Stimulated activated CD8-positive, alpha-beta memory T cell treated with anti-CD3 and anti-CD28 coated beads, Interleukin-15, amount 100 ng/mL, for 4 hours (primary cell): Measurements from ENCODE around the gene SH2D1B.
"Not testable (repeated sequence)": the region's sequence is repeated elsewhere in the genome, so short reads cannot be mapped to it uniquely, and the experiment has no call there.

ENCODE experiments used
- DNase-seq, 2 donors: peaks; one replicate each; pipeline ENCODE4 v3.0.0-alpha.2; 2020; ENCODE audit warnings: low read depth in 2 of 2

The SH2D1B gene, protein sequence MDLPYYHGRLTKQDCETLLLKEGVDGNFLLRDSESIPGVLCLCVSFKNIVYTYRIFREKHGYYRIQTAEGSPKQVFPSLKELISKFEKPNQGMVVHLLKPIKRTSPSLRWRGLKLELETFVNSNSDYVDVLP

DNA sequence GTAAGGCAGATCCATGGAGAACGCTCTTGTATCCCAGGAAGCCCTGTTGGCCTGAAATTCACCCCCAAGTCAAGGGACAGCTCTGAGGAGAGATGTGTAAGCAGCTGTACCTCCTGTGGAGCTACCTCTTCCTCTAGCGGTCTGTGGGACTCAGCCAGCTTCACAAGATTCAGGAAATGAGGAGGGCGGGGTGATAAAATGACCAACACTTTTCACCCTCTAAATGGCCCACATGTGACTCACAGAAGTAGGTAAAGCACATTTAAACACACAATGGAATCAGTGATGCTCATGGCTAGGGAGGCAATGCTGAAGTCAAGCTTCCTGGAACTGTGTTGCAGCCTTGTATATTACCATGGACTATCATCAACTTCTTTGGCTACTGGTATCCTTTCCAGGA is at the start of gene SH2D1B:
Gene SH2D1B (minus strand): TSS at position 135 of the 400 bp plus-strand sequence. CDS start 120 bp downstream, at position 15.
- DNase-seq, result no peak

DNA sequence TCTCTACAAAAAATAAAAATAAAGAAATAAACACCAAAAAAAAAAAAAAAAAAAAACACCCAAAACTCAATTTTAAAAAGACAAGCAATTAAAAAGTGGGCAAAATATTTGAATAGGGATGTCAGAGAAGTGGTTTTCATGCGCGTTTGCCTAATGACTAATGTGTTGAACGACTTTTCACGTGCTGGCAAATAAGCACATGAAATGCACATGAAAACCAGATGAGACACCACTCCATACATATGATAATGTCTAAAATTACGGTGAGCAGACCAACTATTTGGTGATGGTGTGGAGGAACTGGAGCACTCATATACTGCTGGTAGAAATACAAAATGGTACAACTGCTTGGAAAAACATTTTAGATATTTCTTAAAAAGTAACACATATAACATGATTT is 46.3 kb upstream of the SH2D1B start:
- DNase-seq, result no peak

GRCh38 chr1:162456323-162456722 is 44.4 kb upstream of the SH2D1B start:
- no peak for DNase-seq

DNA sequence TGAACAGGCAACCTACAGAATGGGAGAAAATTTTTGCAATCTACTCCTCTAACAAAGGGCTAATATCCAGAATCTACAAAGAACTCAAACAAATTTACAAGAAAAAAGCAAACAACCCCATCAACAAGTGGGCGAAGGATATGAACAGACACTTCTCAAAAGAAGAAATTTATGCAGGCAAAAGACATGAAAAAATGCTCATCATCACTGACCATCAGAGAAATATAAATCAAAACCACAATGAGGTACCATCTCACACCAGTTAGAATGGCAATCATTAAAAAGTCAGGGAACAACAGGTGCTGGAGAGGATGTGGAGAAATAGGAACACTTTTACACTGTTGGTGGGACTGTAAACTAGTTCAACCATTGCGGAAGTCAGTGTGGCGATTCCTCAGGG is 42.4 kb upstream of the SH2D1B start:
- DNase-seq, result not testable (repeated sequence)

GRCh38 chr1:162446946-162447345 is 35.0 kb upstream of the SH2D1B start:
- no peak for DNase-seq

- no peak for DNase-seq
These were observed 33.0 kb upstream of the SH2D1B start for GRCh38 chr1:162444903-162445302.

- DNase-seq, result not testable (repeated sequence)
These were observed 21.2 kb upstream of the SH2D1B start for GRCh38 chr1:162432977-162433713.

DNA sequence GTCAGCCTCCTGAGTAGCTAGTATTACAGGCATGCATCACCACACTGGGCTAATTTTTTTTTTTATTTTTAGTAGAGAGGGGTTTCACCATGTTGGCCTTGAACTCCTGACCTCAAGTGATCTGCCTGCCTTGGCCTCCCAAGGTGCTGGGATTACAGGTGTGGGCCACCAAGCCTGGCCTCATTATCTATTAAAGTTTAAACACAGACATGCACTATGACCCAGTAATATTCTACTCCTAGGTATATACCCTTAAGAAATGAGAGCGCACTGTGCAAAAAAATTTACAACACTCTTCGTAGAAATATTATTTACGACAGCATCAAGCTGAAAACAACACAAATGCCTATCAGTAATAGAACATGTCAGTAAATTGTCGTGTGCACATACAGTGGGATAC is 18.6 kb upstream of the SH2D1B start:
- no peak for DNase-seq

GRCh38 chr1:162422662-162423375 is 10.9 kb upstream of the SH2D1B start:
- DNase-seq, result no peak

- DNase-seq, result no peak
These were observed 9.6 kb upstream of the SH2D1B start for GRCh38 chr1:162421258-162422164.

DNA sequence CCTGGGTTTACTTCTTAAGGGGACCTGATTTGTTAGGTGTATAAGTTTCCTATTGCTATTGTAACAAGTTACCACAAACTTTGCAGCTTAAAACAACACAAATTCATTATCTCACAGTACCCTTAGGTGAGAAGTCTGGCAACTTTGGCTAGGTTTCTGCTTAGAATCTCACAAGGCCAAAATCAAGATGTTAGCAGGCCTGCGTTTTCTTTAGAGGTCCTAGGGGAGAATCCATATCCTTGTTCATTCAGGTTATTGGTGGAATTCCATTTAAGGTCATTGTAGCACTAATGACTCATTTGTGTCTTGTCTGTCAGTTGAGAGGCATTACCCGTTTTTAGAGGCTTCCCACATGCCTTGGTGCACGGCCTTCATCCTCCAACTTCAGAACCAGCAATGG is 8.2 kb upstream of the SH2D1B start:
- no peak for DNase-seq

GRCh38 chr1:162419450-162419931 is 7.6 kb upstream of the SH2D1B start:
- DNase-seq, result not testable (repeated sequence)

DNA sequence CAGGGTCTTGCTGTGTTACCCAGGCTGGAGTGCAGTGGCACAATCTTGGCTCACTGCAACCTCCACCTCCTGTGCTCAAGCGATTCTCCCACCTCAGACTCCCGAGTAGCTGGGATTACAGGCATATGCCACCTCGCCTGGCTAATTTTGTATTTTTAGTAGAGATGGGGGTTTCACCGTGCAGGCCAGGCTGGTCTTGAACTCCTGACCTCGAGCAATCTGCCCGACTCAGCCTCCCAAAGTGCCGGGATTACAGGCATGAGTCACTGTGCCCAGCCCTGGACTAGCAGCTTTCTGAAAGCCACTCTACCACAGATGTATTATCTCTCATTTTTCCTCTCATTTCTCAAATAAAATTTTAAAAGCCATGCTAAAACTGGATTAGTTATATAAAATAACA is 6.6 kb upstream of the SH2D1B start:
- DNase-seq, result not testable (repeated sequence)

DNA sequence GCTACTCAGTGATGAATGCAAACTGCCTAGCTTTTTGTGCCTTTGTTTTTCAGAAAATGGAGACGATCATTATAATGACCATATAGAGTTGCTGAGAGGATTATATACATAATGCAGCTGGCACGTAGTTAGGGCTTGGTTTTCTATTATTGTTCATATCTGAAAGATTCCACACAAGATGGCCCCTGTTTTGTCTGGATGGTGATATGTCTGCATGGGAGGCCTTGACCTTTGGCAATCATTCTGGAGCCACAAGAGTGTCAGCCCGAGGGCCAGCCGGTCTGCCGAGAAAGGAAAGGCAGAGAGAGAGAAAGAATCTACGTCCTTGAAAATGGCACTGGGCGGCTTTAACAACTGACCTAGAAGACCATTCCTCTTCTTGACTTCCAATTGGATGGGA is 5.7 kb upstream of the SH2D1B start:
- DNase-seq, result no peak

DNA sequence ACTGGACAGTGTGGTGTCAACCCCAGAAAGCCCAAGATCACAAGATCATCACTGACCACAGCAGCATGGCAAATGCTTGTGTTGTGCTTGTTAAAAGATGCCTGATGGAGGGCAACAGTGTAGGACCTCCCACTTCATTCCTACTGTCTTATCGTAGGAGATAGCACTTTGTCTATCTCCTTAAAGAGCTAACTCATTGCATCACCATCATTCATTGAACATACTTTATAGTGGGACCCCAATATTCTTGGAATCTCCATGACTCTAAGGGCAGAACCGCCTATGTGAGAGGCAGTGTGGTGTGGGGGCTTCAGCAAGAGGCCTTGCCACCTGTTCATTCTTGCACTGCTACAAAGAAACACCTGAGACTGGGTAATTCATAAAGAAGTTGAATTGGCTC is 5.0 kb upstream of the SH2D1B start:
- DNase-seq, result no peak

GRCh38 chr1:162416215-162416614 is 4.3 kb upstream of the SH2D1B start:
- DNase-seq, result no peak

- DNase-seq, result no peak
These were observed 4.4 kb downstream of the SH2D1B start for GRCh38 chr1:162407539-162407938.

- no peak for DNase-seq
These were observed 5.1 kb downstream of the SH2D1B start for GRCh38 chr1:162406811-162407210.

DNA sequence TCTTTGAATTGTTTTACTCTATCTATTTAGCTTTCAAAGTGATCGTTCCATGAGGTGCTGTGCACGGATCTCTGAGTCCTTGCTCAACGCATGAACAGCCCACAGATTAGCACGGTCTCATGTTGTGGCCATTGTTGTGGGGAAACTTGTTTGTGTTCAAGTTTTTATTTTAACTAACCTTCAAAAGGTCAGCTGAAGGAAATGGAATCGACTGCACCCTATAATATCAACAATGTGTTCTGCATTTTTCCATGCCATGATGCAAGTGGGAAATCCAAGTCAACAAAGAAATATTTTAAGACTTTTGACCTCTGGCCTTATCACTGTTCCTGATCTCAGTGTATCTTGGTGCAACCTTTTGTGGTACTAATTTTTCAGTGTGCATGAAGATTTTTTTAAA is 6.1 kb downstream of the SH2D1B start:
- no peak for DNase-seq

- DNase-seq, result no peak
These were observed 7.3 kb downstream of the SH2D1B start for GRCh38 chr1:162404550-162405160.

- DNase-seq, result no peak
These were observed 11.1 kb downstream of the SH2D1B start for GRCh38 chr1:162400790-162401355.
